Panc1 (cell line): ENCODE results near the gene NDUFA7.

Experiments used
- CTCF ChIP-seq: fragments of 450-650 bp; IDR thresholded peaks from 2 replicates; pipeline ENCODE4 v1.5.1; 2017; ENCODE audit warnings: mild to moderate bottlenecking
- POLR2AphosphoS5 ChIP-seq: IDR thresholded peaks from 2 replicates; pipeline ENCODE4 v1.6.1; 2012; ENCODE audit warnings: mild to moderate bottlenecking, low read depth, low read length, moderate library complexity
- REST ChIP-seq, 2 experiments: IDR thresholded peaks; 2 replicates each; pipeline ENCODE4 v1.6.1; 2011 to 2012; ENCODE audit warnings: low read depth in 2 of 2, control low read depth in 1 of 2, low read length in 1 of 2, mild to moderate bottlenecking in 1 of 2, moderate library complexity in 1 of 2; ENCODE audit not compliant: insufficient read depth in 1 of 2
- SIN3A ChIP-seq: IDR thresholded peaks from 2 replicates; pipeline ENCODE4 v1.6.1; 2012; ENCODE audit warnings: low read depth, mild to moderate bottlenecking, low read length, moderate library complexity, borderline replicate concordance; ENCODE audit not compliant: insufficient read depth

GRCh38 chr19:8336660-8337059 lies 15.5 kb upstream of the NDUFA7 start:
- TF ChIP-seq CTCF (no peak), POLR2AphosphoS5 (no peak), SIN3A (no peak), REST (IDR thresholded peaks at IDR 0.05; ENCODE audit: insufficient read depth in 1 of 2, low read depth in 2 of 2, low read length in 1 of 2) (no peak)
